PC-9 (cell line): ENCODE data around the gene ZNF143.

ENCODE experiments used
- EZH2 ChIP-seq: fragments of 200-600 bp; sonication (generic); IDR thresholded peaks from 2 replicates; pipeline ENCODE4 v1.8.0; 2017; ENCODE audit warnings: antibody characterized with exemption, low read depth
- TF ChIP-seq, protein P1 (sequence below): fragments of 200-600 bp; sonication (generic); conservative IDR thresholded peaks from 2 replicates; pipeline ENCODE4 v1.6.1; 2017; ENCODE audit warnings: mixed run types, antibody characterized with exemption, mild to moderate bottlenecking, moderate library complexity

DNA sequence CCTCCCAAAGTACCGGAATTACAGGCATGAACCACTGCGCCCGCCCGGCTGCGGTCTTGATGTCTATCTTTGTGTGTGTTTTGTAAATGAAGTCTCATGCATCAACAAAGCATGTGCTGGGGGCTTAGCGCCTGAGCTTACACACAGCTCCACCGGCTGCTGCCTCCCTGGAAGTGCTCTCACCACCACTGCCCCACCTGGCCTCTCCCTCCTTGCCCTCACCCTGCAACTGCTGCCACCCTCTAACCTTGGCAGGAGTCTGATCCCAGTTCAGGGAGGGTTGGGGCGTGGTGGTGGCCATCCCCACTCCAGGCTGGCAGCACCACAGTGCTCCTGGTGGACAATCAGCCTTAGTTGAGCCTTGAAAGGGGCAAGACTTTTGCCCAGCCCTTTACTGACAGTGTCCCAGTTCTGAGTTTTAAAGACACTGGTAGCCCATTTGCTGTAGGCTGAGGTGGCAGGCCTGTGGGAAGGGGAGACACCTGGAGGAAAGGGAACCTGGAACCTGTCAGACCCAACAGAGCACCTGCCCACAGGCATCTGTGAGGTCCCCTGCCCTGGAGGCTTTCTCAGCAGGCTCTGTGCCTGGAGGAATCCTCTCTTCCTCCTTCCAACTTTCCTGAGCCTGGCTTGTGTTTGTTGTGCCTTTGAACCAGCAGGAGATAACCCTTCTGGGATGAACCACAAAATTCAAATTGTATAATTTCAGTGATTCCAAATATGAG, 70.3 kb downstream of the ZNF143 start:
- TF ChIP-seq, protein P1, sequence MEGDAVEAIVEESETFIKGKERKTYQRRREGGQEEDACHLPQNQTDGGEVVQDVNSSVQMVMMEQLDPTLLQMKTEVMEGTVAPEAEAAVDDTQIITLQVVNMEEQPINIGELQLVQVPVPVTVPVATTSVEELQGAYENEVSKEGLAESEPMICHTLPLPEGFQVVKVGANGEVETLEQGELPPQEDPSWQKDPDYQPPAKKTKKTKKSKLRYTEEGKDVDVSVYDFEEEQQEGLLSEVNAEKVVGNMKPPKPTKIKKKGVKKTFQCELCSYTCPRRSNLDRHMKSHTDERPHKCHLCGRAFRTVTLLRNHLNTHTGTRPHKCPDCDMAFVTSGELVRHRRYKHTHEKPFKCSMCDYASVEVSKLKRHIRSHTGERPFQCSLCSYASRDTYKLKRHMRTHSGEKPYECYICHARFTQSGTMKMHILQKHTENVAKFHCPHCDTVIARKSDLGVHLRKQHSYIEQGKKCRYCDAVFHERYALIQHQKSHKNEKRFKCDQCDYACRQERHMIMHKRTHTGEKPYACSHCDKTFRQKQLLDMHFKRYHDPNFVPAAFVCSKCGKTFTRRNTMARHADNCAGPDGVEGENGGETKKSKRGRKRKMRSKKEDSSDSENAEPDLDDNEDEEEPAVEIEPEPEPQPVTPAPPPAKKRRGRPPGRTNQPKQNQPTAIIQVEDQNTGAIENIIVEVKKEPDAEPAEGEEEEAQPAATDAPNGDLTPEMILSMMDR = no peak
- no peak for TF ChIP-seq EZH2
